ENCODE measurements around the gene TMEM270.
A peak's percentile ranks its signal among the peaks of the same experiment; 100 is the strongest.
"Not testable (repeated sequence)": the region's sequence is repeated elsewhere in the genome, so short reads cannot be mapped to it uniquely, and the experiment has no call there.

TMEM270 gene

DNA sequence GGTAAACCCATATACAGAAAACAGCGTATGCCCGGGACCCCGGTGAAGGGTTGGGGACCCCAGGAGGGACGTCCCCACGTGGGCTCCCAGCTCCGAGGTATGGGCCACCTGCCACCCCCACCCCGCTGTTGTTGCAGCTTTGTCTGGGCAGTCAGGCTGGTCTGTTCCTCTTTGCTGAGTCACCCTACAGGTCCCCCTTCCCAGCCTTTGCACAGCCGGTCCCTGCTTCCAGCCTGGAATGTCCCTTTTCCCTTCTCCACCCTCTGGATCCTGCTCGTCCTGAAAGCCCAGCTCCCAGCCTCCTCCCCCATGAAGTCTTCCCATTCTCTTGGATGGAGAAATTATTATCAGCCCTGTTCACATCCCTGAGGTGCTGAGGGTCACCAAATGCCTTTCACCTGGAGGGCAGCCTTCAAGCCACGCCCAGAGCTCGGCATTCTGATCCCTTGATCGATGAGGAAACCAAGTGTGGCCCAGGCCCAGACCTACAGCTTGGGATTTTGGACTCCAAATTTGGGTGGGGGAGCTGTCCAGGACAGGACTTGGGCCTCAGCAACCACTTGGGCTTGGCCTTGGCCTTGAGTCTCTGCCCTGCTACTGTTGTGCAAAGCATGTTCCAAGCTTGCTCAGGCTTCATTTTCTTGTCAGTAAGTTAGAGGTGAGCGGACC is 27.6 kb upstream of the TMEM270 start:
- DNase-seq = no peak

DNA sequence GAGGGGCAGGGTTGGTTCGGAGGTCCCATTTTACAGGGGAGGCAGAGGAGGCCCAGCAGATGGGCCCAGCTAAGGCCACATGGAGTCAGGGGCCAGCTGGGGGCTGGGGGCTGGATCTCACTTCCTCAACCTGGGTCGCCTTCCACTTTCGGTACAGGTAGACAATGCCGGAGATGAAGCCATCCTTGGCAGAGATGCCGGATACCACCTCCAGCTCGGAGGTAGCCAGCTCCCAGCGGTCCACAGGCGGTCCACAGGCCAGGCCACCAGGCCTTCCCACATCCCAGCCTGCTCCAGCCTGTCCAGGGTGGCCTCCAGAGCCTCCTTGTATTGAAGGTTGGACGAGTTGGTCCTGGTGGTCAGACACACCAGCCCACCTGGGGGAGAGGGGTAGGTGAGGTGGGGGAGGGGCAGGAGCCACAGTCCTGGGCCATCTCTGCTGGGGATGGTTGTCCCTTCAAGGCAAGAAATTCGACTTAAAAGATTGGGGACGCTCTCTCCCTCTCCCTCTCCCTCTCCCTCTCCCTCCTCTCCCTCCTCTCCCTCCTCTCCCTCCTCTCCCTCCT is 26.2 kb upstream of the TMEM270 start:
- no peak for DNase-seq

DNA sequence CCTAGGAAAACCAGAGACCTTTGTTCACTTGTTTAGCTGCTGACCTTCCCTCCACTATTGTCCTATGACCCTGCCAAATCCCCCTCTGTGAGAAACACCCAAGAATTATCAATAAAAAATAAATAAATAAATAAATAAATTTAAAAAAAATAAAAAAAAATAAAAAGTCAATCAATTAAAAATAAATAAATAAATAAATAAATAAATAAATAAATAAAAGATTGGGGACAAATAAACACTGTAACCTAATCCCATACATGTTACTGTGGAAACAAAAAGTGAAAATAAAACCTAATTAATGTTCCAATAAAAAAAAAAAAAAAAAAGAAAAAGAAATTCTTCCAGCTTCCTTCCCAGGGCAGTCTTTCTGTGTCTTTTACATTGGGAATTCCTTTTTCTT is 23.8 kb upstream of the TMEM270 start:
- DNase-seq = not testable (repeated sequence)

DNA sequence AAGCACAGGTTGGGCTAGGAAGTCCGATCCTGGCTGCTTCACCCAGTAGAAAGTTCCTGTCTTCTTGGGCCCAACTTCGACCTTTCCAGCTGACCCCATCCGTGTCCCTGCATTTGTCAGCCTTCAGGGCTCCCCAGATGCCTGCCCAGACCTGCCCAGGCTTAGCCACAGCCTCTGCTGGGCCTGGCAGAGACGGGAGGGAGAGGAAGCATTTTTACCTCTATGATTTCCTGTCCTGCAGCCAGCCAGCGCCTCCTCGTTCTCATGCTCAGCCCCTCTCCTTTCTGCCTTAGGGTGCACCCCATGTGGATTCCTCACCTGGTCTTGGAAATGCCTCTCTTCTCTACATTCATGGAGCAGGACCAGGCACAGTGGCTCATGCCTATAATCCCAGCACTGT is 22.3 kb upstream of the TMEM270 start:
- no peak for DNase-seq

DNA sequence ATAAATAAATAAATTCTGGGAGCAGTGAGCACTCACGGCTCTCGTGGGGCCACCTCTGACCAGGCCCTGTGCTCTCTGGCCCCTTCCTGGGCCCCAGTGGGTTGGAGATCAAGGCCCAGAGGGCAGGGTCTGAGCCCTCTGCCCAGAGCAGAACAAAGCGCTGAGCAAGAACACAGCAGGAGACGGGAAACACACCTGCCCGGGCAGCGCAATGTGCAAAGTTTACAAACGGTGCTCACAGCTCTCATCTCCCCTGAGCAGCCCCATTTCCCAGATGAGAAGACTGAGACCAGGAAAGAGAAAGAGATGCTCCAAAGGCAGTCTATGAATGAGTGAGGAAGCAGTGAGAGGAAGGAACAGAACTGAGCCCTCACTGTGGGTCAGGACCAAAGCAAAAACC is 21.7 kb upstream of the TMEM270 start:
- no peak for DNase-seq

DNA sequence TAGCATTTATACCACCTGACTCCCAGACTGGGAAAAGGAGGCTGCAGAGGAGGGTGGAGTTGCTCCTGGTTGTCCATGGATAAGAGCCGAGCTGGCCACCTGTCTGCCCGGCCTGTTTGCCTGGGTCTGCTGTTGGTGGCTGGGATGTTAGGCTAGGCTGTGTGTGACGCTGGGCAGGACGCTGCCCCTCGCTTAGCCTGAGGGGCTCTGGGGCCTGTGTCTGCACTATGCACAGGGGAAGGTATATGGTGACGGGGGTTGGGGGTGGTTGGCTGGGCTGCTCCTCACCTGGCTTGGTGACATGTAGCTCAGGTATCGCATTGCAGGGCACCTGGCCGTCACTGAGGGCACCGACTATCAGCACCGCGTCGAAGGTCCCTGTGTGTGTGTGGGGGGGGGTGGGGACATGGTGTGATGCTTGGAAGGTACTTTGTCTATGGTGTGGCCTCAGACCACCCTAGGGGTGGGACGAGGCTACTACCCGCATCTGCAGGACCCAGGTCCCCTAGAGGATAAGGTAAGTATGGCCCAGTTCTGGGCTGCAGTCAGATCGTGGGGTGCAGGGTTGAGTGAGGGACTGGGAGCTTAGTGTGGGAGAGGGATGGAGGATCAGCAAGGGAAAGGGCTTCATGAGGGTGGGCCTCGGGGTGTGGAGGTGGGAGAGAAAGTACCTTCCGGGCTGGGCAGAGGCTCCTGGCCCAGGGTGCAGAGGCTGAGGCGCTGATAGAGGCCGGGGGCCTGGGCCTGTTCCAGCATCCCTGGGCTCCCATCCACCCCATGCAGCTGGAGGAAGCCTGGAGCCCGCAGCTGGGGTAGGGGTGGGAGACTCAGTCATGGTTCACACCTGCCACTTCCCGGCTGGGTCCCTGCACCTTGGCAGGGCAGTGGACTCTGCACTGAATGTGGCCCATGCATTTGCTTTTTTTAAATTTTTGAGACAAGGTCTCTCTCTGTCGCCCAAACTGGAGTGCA is 20.9 kb upstream of the TMEM270 start:
- no peak for DNase-seq

DNA sequence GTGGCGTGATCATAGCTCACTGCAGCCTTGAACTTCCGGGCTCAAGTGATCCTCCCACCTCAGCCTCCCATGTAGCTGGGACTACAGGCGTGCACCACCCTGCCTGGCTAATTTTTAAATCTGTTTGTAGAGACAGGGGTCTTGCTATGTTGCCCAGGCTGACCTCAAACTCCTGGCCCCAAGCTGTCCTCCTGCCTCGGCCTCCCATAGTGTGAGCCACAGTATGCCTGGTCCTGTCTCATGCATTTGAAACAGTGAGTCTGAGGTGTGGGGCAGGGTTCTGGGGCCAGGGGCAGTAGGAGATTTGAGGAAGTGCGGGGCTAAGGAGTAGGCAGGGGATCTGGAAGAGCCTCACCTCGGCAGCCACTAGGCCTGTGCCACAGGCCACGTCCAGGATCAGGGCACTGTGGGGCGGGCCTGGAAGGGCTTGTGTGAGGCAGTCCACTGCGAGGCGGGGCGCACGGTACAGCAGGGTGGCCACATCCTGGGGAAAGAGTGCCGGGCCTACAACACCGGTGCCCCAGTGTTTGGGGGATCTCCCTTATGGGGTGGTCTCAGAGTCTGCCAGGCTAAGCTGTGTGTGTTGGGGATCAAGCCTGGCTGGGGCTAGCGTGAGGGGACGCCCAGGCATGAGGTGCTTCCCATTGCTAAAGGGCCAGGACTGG is 20.1 kb upstream of the TMEM270 start:
- DNase-seq = no peak

DNA sequence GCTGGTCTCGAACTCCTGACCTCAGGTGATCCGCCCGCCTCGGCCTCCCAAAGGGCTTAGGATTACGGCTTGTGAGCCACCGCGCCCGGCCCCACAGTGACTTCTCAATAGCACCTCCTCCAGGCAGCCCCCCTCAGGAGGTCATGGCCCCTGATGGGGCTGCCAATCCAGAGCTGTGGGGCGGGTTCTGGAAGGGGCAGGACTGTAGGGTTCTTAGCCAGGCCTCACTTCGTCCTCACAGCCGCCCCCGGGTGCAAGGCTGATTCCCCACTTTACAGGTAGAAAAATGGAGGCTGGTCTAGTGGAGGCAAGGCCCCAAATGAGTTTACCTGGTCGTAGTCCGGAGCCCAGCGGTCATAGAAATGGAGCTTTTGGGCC is 19.3 kb upstream of the TMEM270 start:
- DNase-seq = no peak

DNA sequence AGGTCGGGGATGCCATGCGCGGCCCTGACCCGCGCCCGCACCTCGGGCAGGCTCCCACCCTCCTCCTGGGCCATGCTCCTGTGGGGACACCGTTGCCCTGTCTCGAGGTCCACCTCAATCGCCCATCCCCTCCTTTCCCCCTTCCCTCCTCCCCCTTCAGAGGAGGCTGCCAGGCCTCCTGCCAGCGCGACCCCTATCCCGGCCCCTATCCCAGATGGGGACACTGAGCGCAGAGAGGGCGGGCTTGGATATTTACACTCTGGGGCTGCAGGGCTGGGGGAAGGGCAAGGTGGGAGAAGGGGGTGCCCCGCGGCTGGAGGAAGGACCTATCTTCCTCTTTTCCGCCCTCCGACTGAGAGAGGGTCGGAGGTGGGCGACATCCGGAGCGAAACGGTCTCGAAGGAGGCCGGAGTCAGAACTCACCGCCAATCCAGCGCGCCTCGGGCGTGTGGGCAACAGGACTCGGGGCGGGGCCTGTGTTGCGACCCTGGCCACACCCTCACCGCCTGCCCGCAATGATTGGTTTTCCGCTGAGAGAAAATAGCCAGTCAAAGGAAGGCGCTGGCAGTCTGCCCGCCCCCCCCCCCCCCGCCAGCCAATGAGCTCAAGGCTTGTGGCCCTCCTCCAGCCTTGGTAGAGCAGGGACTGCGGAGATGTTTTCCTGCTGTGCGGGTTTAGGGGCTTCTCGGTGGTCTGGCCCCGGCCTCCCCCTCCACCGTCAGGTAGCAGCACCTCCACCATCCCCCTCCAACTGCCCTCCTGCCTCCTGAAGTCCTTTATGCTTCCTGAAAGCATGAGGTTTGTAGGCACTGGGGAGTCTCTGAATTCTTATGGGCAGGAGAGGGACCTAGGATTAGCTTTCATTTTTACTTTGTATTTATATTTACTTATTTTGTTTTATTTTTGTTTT is 18.6 kb upstream of the TMEM270 start, which contains the start of gene METTL27:
Gene METTL27, minus strand, starts transcription at position 450 of the 910 bp plus-strand sequence. Its CDS starts 376 bp downstream, at position 74.
- peak; percentile 92 for DNase-seq

DNA sequence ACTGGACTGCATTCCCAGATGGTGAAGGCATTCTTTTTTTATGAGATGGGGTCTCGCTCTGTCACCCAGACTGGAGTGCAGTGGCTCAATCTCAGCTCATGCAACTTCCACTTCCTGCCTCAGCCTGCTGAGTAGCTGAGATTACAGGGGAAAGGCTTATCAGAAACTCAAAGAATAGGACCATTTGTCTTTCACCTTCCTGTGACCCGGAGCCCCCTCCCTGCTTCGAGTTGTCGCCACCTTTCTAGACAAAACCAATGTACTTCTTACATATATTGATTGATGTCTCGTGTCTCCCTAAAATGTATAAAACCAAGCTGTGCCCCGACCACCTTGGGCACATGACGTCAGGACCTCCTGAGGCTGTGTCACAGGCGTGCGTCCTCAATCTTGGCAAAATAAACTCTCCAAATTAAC is 16.8 kb upstream of the TMEM270 start:
- no peak for DNase-seq

DNA sequence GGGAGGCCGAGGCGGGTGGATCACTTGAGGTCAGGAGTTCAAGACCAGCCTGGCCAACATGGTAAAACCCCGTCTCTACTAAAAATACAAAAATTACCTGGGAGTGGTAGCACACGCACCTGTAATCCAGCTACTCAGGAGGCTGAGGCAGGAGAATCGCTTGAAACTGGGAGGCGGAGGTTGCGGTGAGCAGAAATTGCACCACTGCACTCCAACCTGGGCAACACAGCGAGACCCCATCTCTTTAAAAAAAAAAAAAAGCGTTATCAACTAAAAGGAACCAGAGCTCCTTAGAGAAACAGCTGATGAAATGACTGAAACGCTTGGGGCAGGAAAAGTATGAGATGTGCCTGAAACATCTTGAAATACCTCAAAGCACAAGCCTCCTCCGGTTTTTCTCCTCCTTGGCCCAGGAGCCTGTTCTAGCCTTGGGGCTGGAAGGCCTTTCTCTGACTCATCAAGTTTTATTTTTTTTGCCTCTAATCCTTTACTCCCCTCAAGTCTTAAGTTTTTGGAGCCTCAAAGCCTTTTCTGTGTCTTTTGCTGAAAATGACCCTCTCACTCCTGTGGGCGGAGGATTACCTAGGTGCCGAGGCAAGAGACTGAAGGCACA is 16.0 kb upstream of the TMEM270 start:
- DNase-seq = no peak

DNA sequence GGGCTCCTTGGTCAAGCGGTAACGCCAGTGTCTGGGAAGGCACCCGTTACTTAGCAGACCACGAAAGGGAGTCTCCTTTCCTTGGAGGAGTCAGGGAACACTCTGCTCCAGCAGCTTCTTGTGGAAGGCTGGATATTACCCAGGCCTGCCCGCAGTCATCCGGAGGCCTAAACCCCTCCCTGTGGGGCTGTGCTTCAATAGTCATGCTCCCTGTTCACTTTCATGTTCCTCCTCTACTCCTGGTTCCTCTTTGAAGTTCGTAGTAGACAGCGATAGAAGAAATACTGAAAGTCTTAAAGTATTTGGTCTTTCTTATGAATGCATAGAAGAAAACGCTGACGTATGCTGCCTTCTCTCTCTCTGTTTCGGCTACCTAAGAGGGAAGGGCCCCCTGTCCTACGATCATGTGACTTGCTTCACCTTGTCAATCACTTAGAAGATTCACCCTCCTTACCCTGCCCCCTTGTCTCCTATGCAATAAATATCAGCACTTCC is 15.2 kb upstream of the TMEM270 start:
- not testable (repeated sequence) for DNase-seq

DNA sequence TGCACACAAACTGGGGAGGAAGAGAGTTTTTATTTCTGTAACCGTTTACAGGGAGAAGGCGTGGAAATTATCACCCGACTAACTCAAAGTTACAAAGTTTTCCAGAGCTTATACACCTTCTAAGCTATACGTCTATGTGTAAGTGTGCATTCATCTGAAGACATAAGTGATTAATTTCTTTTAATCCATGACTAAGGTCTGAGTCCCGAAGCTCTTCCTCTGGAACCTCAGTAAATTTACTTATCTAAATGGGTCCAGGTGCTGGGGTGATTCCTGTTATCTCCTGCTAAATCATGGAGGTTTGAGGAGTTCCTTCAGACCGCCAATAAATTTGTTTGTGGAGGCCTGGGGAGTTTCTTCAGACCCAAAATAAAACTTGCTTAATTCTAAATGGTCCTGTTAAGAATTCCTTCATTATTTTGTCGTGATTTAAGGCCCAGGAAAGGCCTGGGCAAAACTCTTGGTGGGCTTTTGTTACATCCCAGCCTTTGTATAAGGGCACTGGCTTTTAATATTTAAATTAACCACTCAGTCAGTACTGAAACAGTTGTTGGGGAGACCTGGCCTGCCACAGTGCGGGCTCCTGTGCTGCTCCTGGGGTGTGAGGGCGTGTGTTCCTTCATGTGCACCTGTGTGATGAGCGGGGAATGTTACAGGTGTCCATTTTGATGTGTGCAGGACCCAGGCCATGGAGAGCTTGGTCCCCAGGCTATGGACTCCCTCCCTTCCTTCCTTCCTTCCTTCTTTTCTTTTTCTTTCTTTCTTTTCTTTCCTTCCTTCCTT is 12.8 kb upstream of the TMEM270 start:
- no peak for DNase-seq

DNA sequence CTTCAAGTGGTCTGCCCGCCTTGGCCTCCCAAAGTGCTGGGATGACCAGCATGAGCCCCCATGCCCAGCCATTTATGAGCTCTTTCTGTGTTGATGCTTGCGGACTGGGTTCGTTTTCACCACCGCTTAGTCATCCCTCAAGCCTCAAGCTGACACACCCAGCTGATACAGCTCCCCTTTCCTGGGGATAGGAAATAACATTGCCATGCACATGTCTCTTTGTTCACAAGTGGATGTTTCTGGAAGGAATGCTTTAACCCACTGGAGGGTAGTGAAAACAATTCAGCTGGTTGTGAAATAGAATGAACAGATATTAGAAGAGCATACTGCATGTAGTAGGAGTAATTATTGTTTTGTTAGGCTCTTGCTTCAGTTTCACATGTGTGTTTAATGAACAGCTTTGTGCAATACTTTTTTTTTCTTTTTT is 10.2 kb upstream of the TMEM270 start:
- DNase-seq = no peak

DNA sequence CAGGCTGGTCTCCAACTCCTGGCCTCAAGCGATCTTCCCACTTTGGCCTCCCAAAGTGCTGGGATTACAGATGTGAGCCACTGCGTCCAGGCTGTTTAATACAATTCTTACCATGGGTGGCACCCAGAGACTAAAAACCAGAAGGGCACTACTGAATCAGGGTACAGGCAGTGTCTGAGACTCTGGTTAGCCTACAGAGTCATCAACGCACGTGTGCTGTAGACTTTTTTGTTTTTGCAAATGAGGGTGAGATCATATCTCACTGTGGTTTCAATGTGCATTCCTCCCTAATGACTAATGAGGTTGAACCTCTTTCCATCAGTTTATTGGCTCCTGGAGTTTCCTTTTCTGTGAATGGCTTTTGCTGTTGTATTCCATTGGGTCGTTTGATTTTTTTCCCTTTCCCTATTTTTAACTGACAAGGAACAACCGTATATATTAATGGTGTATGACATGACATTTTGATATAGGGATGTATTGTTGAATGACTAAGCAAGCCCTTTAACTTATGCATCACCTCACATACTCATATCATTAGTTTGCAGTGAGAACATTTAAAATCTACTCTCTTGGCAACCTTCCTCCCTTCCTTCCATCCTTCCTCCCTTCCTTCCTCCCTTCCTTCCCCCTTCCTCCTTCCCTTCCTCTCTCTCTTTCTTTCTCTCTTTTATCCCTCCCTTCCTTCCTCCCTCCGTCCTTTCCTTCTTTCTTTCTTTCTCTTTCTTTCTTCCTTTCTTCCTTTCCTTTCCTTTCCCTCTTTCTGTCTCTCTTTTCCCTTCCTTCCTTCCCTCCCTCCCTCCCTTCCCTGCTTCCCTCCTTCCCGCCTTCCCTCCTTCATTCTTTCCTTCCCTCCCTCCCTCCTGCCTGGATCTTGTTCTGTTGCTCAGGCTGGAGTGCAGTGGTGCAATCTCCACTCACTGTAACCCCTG is 9.3 kb upstream of the TMEM270 start:
- DNase-seq = peak; percentile 51

DNA sequence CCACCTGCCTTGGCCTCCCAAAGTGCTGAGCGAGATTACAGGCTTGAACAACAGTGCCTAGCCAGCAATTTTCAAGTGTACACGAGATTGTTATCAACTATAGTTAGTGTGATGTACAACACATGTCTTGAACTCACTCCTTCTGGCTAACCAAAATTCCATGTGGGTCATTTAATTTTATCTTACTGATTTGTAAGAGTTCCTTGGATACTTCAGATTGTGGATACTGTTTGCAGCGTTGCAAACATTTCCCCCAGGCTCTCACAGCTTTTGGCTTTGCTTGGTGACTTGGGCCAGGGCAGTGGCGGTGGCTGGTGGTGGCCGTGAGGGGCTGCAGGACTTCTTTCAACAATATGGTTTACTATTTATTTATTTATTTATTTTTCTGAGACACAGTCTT is 8.5 kb upstream of the TMEM270 start:
- no peak for DNase-seq

DNA sequence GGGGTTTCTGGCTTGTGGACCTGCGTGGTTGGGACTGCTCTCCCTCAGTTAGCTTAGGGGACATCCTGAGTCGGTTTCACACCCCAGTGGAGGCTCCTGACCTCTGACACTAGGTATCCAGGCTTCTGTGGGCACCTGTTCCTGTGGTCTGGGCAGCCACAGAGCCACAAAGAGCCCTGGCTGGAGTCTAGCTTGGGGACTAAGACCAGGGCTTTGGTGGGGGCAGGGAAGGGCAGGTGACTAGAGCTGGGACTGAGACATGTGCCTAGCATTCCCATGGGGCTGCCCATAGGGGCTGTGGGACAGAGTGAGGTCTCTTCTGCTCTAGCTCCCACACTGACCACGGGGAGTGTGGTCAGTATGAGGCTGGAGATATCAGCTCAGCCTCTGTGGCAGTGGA is 4.0 kb upstream of the TMEM270 start:
- DNase-seq = no peak

DNA sequence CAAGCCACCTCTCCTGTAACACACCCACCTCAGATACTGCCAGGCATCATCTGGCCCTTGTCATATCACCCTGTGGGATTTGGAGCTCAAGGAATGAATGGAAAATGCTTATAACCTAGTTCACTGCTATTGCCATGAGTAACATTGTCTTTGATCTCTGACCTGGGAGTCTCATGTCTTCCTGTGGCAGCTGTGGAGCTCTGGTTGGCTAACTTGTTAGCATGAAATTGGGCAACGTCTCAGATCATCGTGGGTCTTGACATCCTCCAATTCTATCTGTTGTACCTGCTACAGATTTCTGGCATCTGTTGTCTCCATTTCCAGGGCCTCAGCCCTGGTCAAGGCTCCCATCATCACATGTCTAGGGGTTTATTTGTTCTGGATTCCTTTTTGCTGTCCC is 2.2 kb upstream of the TMEM270 start:
- no peak for DNase-seq

DNA sequence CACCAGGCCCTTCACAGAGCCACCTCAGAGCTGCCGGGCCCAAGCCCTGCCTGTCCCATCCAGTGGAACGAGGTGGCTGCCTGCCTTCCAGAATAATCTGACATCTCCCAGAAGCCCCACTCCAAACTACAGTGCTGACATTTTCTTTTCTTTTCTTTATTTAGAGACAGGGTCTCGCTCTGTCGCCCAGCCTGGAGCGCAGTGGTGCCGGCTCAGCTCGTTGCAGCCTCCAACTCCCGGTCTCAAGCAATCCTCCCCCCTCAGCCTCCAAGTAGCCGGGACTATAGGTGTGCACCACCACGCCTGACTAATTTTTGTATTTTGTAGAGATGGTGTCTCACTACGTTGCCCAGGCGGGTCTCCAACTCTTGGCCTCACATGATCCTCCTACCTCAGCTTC is 346 bp downstream of the TMEM270 start:
- no peak for DNase-seq
